GM19023 (cell line): ENCODE data around the gene THSD7B.

ENCODE experiments used
- ATAC-seq: cut with Tn5 transposase; IDR thresholded peaks from one replicate; pipeline ENCODE4 v1.9.1; 2021; ENCODE audit warnings: mild to moderate bottlenecking, moderate library complexity; ENCODE audit not compliant: unreplicated experiment

The THSD7B gene

GRCh38 chr2:137185378-137186078 lies 420.2 kb downstream of the THSD7B start:
- ATAC-seq: no peak

GRCh38 chr2:137187216-137187615 lies 421.9 kb downstream of the THSD7B start:
- no peak for ATAC-seq

- ATAC-seq: no peak
These were observed 425.3 kb downstream of the THSD7B start for GRCh38 chr2:137190411-137191195.

GRCh38 chr2:137192366-137193310 lies 427.3 kb downstream of the THSD7B start:
- no peak for ATAC-seq

- no peak for ATAC-seq
These were observed 428.1 kb downstream of the THSD7B start for GRCh38 chr2:137193401-137193800.

- ATAC-seq: no peak
These were observed 428.8 kb downstream of the THSD7B start for GRCh38 chr2:137194111-137194510.

- no peak for ATAC-seq
These were observed 434.4 kb downstream of the THSD7B start for GRCh38 chr2:137199751-137200150.

GRCh38 chr2:137202318-137202717 lies 437.0 kb downstream of the THSD7B start:
- no peak for ATAC-seq

- no peak for ATAC-seq
These were observed 440.0 kb downstream of the THSD7B start for GRCh38 chr2:137205324-137205723.

GRCh38 chr2:137206069-137206468 lies 440.7 kb downstream of the THSD7B start:
- no peak for ATAC-seq

- ATAC-seq: no peak
These were observed 441.7 kb downstream of the THSD7B start for GRCh38 chr2:137207030-137207429.

- ATAC-seq: no peak
These were observed 443.1 kb downstream of the THSD7B start for GRCh38 chr2:137208431-137208891.

- ATAC-seq: no peak
These were observed 444.7 kb downstream of the THSD7B start for GRCh38 chr2:137210039-137210438.

GRCh38 chr2:137211761-137212160 lies 446.4 kb downstream of the THSD7B start:
- no peak for ATAC-seq

GRCh38 chr2:137220438-137220993 lies 455.2 kb downstream of the THSD7B start:
- ATAC-seq: no peak

GRCh38 chr2:137221797-137222492 lies 456.6 kb downstream of the THSD7B start:
- ATAC-seq: no peak

GRCh38 chr2:137223722-137224121 lies 458.4 kb downstream of the THSD7B start:
- no peak for ATAC-seq

GRCh38 chr2:137228566-137228965 lies 463.2 kb downstream of the THSD7B start:
- no peak for ATAC-seq

- ATAC-seq: no peak
These were observed 464.5 kb downstream of the THSD7B start for GRCh38 chr2:137229834-137230233.

- ATAC-seq: no peak
These were observed 466.3 kb downstream of the THSD7B start for GRCh38 chr2:137231628-137232027.
